SJCRH30 (cell line): ENCODE results near the gene PLA2G2D. TPM values are rescaled to one million over a fixed set of nuclear protein-coding genes. Genes with fewer than 3 reads are reported as not detected.

Experiments
- DNase-seq, 2 experiments: peaks; one replicate each; pipeline ENCODE4 v3.0.0-alpha.2; 2015 to 2020
- H3K27ac ChIP-seq: fragments of 250-450 bp; sonication (Bioruptor Pico); 2 replicates; pipeline ENCODE4 v1.5.1; 2020; ENCODE audit warnings: mild to moderate bottlenecking, moderate library complexity
- H3K27me3 ChIP-seq: fragments of 250-450 bp; sonication (Bioruptor Pico); 2 replicates; pipeline ENCODE4 v1.5.1; 2020; ENCODE audit warnings: mild to moderate bottlenecking, moderate library complexity
- H3K36me3 ChIP-seq: fragments of 250-450 bp; sonication (Bioruptor Pico); 2 replicates; pipeline ENCODE4 v1.5.1; 2020; ENCODE audit warnings: mild to moderate bottlenecking, moderate library complexity
- H3K4me1 ChIP-seq: fragments of 250-450 bp; sonication (Bioruptor Pico); 2 replicates; pipeline ENCODE4 v1.5.1; 2020; ENCODE audit warnings: mild to moderate bottlenecking, moderate library complexity
- H3K4me3 ChIP-seq: fragments of 250-450 bp; sonication (Bioruptor Pico); 2 replicates; pipeline ENCODE4 v1.5.1; 2020; ENCODE audit warnings: mild to moderate bottlenecking, moderate library complexity
- H3K9me3 ChIP-seq: fragments of 250-450 bp; sonication (Bioruptor Pico); replicated peaks from 2 replicates; pipeline ENCODE4 v1.5.1; 2020; ENCODE audit warnings: mild to moderate bottlenecking, moderate library complexity
- total RNA-seq: library from RNA; depleted of rRNA; stranded (reverse); fragments of >200 nt; shearing (Covaris generic); gene quantifications from 2 replicates; pipeline ENCODE4 v1.2.3, GENCODE V29; 2014

PLA2G2D gene
- total RNA-seq, 1 experiment from 2014 or later = not detected

DNA sequence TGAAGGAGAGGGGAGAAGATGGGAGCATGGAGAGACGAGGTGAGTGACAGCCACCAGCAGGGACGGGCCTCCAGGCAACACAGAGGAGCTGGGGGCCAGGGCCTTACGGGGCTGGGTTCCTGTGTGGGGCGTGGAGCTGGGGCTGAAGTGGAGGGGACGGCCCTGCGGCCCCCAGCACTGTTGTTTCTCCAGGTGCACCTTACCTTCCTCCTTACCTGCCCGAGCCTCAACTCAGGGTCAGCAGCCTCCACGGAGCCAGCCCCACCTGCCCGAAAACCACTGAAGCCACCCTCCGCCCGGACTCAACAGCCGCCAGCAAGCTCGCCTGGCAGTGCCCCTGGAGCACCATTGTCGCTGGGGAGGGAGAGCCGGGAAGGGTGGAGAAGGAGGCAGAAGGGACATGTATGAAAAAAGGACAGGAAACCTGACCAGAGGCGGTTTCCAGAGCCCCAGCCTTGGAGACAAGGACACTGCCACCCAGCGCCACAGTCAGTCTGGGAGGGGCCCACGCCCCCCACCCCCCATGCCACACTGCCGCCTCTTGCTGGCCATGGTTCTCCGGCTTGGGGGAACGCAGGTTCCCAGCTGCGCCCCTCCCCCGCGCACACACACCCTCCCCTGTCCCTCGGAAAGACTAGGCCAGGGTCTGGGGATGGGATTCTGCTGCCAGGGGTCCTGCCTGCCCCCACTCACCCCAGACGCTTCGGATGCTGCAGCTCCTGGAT is 30.4 kb upstream of the PLA2G2D start:
- Histone ChIP-seq H3K36me3 (no peaks in the 10 kb centered on the region), H3K27ac (no peak overlapping the region), H3K9me3 (no peaks in the 10 kb centered on the region), H3K27me3 (no peaks in the 10 kb centered on the region; the same call in 1 of the 2 replicates), H3K4me1 (peaks cover 5% of the 10 kb centered on the region; the same call in 1 of the 2 replicates), H3K4me3 (no peak overlapping the region)
- DNase-seq = no peak

DNA sequence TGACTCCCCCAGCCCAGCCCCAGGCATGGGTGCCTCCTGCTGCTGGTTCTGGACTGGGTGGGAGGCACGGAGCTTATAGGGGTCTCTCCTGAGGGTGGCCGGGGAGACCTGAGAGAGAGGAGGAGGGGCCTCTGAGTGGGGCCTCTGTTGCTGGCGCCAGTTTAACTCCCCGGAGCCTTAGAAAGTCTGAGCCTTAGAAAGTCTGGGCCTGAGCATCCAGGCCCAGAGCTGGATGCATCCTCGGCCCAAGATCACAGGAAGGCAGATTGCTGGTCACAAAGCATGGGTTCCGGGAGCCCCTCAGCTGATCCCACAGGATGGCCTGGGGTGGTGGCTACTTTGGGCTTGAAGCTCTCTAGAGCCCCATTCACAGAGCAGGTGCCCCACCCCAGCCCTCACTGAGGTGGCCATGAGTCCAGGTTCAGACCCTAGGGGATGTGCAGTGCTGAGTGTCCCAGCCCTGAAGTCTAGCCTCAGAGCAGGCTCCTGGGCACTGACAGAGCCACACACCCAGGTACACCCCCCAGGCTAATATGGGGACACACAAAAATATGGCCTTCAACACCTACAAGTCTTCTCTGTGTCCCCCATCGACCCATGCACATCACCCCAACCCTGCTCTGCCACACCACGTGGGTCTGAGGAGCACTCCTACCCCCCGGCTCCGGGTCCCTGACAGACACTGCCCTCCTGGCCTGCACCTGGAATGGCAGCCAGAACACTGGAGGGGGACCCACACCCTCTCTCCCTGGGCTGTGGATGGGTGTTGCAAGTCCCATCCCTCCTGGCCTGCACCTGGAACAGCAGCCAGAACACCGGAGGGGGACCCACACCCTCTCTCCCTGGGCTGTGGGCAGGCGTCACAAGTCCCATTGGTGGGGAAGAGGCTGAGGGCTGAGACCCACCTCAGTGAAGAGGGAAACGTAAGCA is 29.5 kb upstream of the PLA2G2D start:
- Histone ChIP-seq H3K4me3 (no peak overlapping the region), H3K27me3 (no peaks in the 10 kb centered on the region; the same call in 1 of the 2 replicates), H3K27ac (no peak overlapping the region), H3K9me3 (no peaks in the 10 kb centered on the region), H3K4me1 (peaks cover 5% of the 10 kb centered on the region; the same call in 1 of the 2 replicates), H3K36me3 (no peaks in the 10 kb centered on the region)
- no peak for DNase-seq

DNA sequence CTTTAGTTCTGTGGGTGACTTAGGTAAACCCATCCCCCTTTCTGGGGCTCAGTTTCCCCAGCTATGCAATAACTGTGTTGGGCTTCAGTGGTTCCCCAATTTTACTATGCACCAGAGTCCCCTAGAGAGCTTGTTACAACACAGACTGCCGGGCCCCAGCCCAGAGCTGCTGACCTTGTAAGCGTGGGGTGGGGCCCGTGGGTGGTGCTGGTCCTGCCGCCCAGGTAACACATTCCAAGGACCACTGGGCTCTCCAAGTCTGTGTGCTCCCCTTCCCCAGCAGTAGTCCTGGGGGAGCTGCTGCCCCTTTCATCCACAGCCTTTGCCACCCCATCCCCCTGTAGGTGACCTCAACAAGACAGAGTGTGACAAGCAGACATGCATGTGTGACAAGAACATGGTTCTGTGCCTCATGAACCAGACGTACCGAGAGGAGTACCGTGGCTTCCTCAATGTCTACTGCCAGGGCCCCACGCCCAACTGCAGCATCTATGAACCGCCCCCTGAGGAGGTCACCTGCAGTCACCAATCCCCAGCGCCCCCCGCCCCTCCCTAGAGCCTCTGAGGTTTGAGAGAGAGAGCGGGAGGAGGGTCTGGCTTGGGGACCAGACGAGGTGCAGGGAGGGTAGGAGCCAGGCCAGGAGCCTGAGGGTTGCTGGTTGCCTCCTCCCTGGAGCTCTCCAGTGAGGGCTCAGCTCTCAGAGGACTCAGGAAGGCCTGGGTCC is 28.7 kb upstream of the PLA2G2D start:
- no peak for DNase-seq
- Histone ChIP-seq H3K4me3 (no peak overlapping the region), H3K36me3 (no peaks in the 10 kb centered on the region), H3K27me3 (no peaks in the 10 kb centered on the region; the same call in 1 of the 2 replicates), H3K4me1 (peaks cover 4% of the 10 kb centered on the region; the same call in 1 of the 2 replicates), H3K27ac (no peak overlapping the region), H3K9me3 (no peaks in the 10 kb centered on the region)

DNA sequence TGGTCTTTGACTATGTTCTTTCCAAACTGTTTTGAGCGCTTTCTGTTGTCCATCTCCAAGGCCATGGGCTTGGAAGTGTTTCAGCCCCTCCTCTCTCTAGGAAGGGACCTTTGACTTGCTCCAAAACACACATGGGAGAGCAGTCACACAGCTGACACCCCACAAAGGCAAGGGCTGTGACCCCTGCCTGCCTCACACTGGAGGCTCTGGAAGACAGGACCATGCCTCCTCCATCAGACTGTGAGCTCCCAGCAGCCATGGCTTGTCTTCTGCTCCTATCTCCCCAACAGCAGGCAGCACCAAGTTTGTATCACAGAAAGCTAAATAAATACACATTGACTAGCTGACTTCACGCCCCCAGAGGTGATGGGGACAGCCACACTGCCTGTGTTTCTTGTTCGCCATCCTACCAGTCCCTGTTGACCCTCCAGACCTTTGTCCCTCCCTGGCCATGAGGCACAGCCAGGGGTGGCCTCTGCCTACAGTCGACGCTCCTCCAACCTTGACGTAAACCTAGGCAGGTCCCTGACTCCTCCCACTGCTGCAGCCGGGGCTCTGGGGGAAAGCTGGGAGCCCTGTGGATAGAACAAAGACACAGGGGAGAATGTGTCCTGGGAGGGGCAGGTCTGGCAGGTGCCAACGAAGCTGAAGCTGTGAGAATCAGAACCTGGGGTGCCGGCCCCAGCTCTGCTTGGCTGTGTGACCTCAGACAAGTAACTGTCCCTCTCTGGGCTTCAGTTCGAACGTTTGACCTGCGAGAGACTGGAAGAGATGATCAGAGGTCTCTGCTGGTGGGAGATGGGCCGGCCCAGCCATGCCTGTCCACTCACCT is 24.6 kb upstream of the PLA2G2D start:
- no peaks in the 10 kb centered on the region; the same call in 1 of the 2 replicates for H3K27me3 ChIP-seq
- no peaks in the 10 kb centered on the region for H3K4me1 ChIP-seq
- no peak overlapping the region for H3K4me3 ChIP-seq
- no peak overlapping the region for H3K27ac ChIP-seq
- H3K9me3 ChIP-seq = no peaks in the 10 kb centered on the region
- DNase-seq = no peak
- H3K36me3 ChIP-seq = no peaks in the 10 kb centered on the region

DNA sequence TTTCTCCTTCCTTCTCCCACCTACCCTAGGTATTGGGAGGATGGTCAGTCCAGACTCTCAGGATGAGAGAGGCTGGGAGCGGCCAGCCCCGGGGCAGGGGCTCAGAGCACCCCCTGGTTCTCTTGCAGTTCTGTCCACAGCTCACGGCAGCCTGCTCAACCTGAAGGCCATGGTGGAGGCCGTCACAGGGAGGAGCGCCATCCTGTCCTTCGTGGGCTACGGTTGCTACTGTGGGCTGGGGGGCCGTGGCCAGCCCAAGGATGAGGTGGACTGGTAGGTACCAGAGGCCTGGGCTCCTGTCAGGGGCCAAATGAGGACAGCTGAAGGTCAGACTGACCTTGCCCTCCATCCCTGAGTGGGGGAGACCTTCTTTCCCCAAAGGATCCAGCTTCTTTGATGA is 24.0 kb upstream of the PLA2G2D start:
- H3K27me3 ChIP-seq = no peaks in the 10 kb centered on the region; the same call in 1 of the 2 replicates
- no peak overlapping the region for H3K4me3 ChIP-seq
- no peaks in the 10 kb centered on the region for H3K36me3 ChIP-seq
- no peaks in the 10 kb centered on the region for H3K4me1 ChIP-seq
- DNase-seq = no peak
- no peak overlapping the region for H3K27ac ChIP-seq
- no peaks in the 10 kb centered on the region for H3K9me3 ChIP-seq

DNA sequence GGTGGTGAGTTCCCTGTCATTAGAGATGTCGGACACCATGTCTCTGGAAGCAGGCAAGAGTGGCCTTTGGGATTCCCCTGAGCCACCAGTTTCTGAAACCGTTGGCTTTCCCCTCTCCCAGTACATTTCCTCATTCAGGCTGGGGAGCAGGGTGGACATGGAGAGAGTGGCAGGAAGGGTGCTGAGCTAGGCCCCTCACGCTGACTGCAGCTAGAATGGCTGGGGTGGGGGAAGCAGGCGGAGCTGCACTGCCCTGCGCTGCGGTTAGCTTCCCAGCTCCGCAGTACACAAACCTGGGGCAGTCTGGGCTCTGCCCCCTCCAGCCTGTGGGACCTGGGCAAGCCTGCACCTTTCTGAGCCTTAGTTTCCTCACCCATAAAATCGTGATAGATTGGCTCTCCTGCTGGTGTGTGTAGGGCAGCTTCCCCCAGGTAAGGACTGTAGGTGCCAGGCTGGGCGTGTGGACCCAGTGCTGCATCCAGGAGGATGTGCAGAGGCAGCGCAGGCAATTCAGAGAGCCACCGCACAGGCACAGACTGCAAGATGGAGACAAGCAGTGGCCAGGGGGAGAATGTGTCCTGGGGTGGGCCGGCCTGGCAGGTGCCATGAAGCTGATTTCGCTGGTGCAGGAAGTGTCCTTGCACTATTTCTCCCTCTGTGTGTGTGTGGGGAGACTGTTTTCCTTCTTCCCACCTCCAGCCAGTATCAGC is 22.8 kb upstream of the PLA2G2D start:
- H3K9me3 ChIP-seq = no peaks in the 10 kb centered on the region
- no peaks in the 10 kb centered on the region; the same call in 1 of the 2 replicates for H3K27me3 ChIP-seq
- H3K36me3 ChIP-seq = no peaks in the 10 kb centered on the region
- no peak for DNase-seq
- no peak overlapping the region for H3K27ac ChIP-seq
- H3K4me3 ChIP-seq = no peak overlapping the region
- no peaks in the 10 kb centered on the region for H3K4me1 ChIP-seq

DNA sequence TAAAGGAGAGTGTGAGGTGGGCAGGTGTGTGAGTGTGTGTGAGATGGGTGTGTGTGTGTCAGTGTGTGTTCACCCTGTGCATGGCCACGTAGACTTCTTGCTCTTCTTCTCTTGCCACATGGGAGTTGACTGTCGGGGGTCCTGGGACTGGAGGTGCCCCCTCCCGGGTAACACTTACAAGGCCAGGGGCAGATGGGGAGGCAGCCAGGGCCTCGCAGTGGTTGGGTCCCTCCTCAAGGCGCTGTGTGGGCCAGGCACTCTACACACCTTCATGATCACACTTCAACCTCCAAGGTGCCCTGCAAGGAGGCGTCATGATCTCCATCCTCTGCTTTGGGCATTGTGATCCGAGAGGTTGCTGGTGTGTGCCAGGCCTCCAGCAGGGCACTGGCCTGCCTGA is 22.1 kb upstream of the PLA2G2D start:
- DNase-seq = no peak
- no peak overlapping the region for H3K4me3 ChIP-seq
- no peaks in the 10 kb centered on the region for H3K4me1 ChIP-seq
- no peak overlapping the region for H3K27ac ChIP-seq
- no peaks in the 10 kb centered on the region for H3K36me3 ChIP-seq
- H3K27me3 ChIP-seq = no peaks in the 10 kb centered on the region; the same call in 1 of the 2 replicates
- H3K9me3 ChIP-seq = no peaks in the 10 kb centered on the region

DNA sequence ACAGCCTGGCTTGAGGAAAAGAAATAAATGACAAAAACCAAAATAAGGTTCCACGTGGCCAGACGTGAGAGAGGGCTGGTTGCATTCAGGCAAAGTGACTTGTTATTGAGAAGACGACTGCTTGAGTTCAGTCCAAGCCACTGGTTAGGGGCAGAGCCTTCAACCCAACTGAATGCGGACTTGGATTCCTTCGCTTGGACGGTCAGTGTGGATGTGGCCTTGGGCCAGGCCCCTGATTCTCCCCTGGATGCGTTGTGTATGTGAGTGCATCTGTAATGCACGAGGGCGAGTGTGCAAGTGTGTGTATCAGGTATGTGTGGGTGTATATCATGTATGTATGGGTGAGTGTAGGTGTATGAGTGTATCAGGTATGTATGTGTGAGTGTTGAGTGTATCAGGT is 21.7 kb upstream of the PLA2G2D start:
- no peaks in the 10 kb centered on the region for H3K36me3 ChIP-seq
- H3K9me3 ChIP-seq = no peaks in the 10 kb centered on the region
- no peak overlapping the region for H3K27ac ChIP-seq
- H3K4me1 ChIP-seq = no peaks in the 10 kb centered on the region
- H3K4me3 ChIP-seq = no peak overlapping the region
- no peaks in the 10 kb centered on the region; the same call in 1 of the 2 replicates for H3K27me3 ChIP-seq
- DNase-seq = no peak

DNA sequence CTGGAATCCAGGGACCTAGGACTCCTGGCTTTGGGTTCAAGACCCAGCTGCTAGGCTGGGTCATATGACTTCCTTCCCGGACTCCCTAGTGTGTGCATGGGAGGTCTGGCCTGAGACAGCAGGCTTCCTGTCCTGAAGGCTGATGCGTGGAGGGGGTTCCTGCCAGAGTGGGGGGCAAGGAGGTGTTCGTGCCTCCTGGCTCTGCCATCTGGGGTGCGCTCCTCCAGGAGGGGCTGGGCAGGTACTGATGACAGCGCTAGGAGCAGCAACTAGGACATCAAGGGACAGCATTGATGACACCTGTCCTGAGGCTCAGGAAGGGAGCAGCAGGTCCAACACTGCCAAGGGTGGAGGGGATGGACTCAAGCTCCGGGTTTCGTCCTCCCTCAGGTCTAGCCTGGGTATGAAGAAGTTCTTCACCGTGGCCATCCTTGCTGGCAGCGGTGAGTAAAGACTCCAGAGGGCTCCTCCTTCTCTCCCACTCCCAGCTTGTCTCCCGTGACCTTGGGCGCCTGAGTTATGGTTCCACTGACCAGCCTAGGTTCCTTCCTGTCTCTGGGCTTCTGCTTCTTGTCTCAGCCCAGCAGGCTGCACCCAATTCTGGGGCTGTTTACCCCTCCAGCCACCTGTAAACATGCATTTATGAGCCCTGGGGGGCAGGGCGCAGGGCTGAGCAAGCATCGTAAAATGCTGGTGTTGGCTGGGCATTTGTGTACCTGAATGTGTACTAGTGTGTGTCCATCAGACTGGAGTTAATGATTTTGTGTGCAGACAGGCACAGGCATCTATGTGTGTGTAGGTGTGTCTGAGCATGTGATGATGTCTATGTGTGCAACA is 20.7 kb upstream of the PLA2G2D start:
- no peaks in the 10 kb centered on the region for H3K36me3 ChIP-seq
- H3K4me3 ChIP-seq = no peak overlapping the region
- H3K27me3 ChIP-seq = no peaks in the 10 kb centered on the region; the same call in 1 of the 2 replicates
- H3K9me3 ChIP-seq = no peaks in the 10 kb centered on the region
- no peaks in the 10 kb centered on the region for H3K4me1 ChIP-seq
- no peak overlapping the region for H3K27ac ChIP-seq
- no peak for DNase-seq

DNA sequence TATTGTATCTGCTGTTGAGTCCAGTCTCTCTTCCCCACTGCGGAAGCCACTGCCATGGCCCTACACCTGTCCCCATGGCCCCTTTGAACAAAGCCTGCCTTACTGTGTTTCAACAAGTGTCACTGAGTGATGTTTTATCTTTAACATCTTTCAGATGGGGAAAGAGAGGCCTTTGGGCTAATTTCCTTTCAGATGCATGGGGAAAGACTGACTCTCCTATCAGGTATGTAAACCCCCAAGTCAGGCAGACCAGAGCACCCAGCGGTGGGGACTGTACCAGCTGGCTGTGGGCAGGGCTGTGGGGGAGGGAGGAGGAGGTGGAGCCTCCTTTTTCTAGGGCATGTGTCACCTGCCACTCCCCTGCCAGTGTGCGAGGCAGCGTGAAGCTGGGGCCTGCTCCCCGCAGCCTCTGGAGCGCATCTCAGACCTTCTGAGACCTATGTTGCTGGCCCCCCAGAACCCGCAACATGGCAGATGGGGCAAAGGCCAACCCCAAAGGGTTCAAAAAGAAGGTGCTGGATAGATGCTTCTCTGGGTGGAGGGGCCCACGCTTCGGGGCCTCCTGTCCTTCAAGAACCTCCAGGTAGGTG is 19.7 kb upstream of the PLA2G2D start, which contains the start of gene PLA2G2F:
Gene PLA2G2F (plus strand): TSS at position 363 of the 590 bp plus-strand sequence. CDS start 105 bp downstream, at position 468.
- Histone ChIP-seq H3K4me1 (no peaks in the 10 kb centered on the region), H3K36me3 (no peaks in the 10 kb centered on the region), H3K9me3 (no peaks in the 10 kb centered on the region), H3K27ac (no peak within 1 kb of the TSS), H3K27me3 (no peaks in the 10 kb centered on the region), H3K4me3 (no peak within 1 kb of the TSS)
- DNase-seq = no peak

DNA sequence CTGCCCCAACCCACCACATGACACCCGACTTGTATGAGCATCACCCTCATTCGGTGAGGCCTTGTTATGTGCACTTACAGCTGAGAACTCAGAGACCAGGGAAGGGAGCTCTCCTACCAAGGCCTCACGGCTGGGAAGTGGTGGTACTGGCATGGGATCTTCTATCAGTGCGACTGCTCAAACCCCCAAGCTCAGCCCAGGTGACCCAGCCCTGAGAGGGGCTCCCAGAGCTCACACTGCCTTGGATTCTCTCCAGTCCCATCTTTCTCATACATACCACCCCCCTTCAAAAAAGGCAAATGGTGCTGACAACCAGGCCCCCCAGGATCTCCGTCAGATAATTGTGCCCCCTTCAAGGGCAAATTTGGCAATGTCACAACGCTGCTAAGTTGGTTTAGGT is 19.0 kb upstream of the PLA2G2D start:
- no peak overlapping the region for H3K4me3 ChIP-seq
- H3K27me3 ChIP-seq = no peaks in the 10 kb centered on the region
- H3K36me3 ChIP-seq = no peaks in the 10 kb centered on the region
- no peak overlapping the region for H3K27ac ChIP-seq
- H3K9me3 ChIP-seq = no peaks in the 10 kb centered on the region
- no peak for DNase-seq
- H3K4me1 ChIP-seq = no peaks in the 10 kb centered on the region

DNA sequence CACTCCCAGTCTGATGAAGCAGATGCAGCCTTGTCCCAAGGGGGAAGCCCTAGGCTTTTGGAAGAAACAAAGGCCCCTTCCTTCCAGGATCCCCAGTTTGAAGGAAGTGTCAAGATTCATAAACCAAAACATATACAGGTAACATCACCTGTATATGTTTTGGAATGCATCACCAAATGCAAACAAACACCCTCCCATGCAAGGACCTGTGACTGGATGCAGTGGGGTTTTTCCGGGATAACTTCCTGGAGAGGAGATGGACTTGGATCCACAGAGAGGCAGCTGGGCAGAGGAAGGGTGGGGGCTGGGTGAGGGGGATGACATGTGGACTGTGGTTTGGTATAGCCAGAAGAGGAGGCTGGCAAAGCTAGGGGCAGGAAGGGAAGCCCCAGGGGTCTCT is 18.3 kb upstream of the PLA2G2D start:
- Histone ChIP-seq H3K9me3 (no peaks in the 10 kb centered on the region), H3K4me1 (no peaks in the 10 kb centered on the region), H3K27ac (no peak overlapping the region), H3K4me3 (no peak overlapping the region), H3K36me3 (no peaks in the 10 kb centered on the region), H3K27me3 (no peaks in the 10 kb centered on the region)
- no peak for DNase-seq
